GM12891 (cell line): ENCODE measurements around the gene SAGE1.

Experiments
- POLR2A ChIP-seq: IDR thresholded peaks from 2 replicates; pipeline ENCODE4 v1.6.1; 2011; ENCODE audit warnings: low read depth, low read length, control low read depth
- POLR2AphosphoS5 ChIP-seq: IDR thresholded peaks from 2 replicates; pipeline ENCODE4 v1.6.1; 2011; ENCODE audit warnings: low read depth, low read length, control low read depth

GRCh38 chrX:135951291-135951690, 57.8 kb downstream of the SAGE1 start:
- TF ChIP-seq POLR2AphosphoS5 (no peak), POLR2A (no peak)
